Panc1 (cell line): ENCODE measurements around the gene EFNA1. TPM values are rescaled to one million over a fixed set of nuclear protein-coding genes. Genes with fewer than 3 reads are reported as not detected.

Experiments used
- ATAC-seq: fragments of 200-7000 bp; cut with Tn5 transposase; 2 replicates; pipeline ENCODE4 v1.9.1; 2020; ENCODE audit warnings: mild to moderate bottlenecking, moderate library complexity
- BruUV-seq: library from RNA; stranded (reverse); fragments of 400-500 nt; replicated peaks from 2 replicates; lab custom pipeline; 2021; lab: Mats Ljungman, UMichigan
- CTCF ChIA-PET: fragments of 300-600 bp; sonication (Branson Sonifier 250); formaldehyde crosslinking; loops from one replicate; lab custom pipeline; 2022; ENCODE audit warnings: antibody characterized with exemption; lab: Charles Lee
- POLR2A ChIA-PET: fragments of 300-600 bp; sonication (Branson Sonifier 250); formaldehyde crosslinking; loops from one replicate; lab custom pipeline; 2022; ENCODE audit warnings: antibody characterized with exemption; lab: Charles Lee
- DNase-seq: peaks from one replicate; pipeline ENCODE4 v3.0.0-alpha.2; 2010; ENCODE audit warnings: low read depth, low spot score
- H3K27ac ChIP-seq: 2 replicates; pipeline ENCODE4 v1.5.1; 2011; ENCODE audit warnings: mild to moderate bottlenecking, low read length, inconsistent platforms
- H3K27me3 ChIP-seq: fragments of 200-500 bp; sonication (Bioruptor generic); 2 replicates; pipeline ENCODE4 v1.6.0; 2014; ENCODE audit warnings: low read length, inconsistent platforms; ENCODE audit not compliant: control insufficient read depth, insufficient read depth
- H3K36me3 ChIP-seq: fragments of 200-500 bp; sonication (Bioruptor generic); 2 replicates; pipeline ENCODE4 v1.5.1; 2014; ENCODE audit warnings: inconsistent platforms, mild to moderate bottlenecking, low read length, moderate library complexity; ENCODE audit not compliant: control insufficient read depth, insufficient read depth
- H3K4me1 ChIP-seq: 2 replicates; pipeline ENCODE4 v1.5.1; 2011; ENCODE audit warnings: inconsistent platforms, mild to moderate bottlenecking, low read length, moderate library complexity; ENCODE audit not compliant: control insufficient read depth, insufficient read depth
- H3K4me3 ChIP-seq, 2 experiments: 2 replicates each; pipeline ENCODE4 v1.5.1; 2011 to 2012; ENCODE audit warnings: low read depth in 2 of 2, low read length in 2 of 2, mild to moderate bottlenecking in 2 of 2, inconsistent platforms in 1 of 2, moderate library complexity in 1 of 2
- H3K9me3 ChIP-seq: fragments of 200-500 bp; sonication (Bioruptor generic); 2 replicates; pipeline ENCODE4 v1.5.1; 2014; ENCODE audit warnings: low read depth, mild to moderate bottlenecking, inconsistent platforms, low read length, moderate library complexity; ENCODE audit not compliant: control insufficient read depth, insufficient read depth
- POLR2AphosphoS5 ChIP-seq: IDR thresholded peaks from 2 replicates; pipeline ENCODE4 v1.6.1; 2012; ENCODE audit warnings: mild to moderate bottlenecking, low read depth, low read length, moderate library complexity
- SIN3A ChIP-seq: IDR thresholded peaks from 2 replicates; pipeline ENCODE4 v1.6.1; 2012; ENCODE audit warnings: low read depth, mild to moderate bottlenecking, low read length, moderate library complexity, borderline replicate concordance; ENCODE audit not compliant: insufficient read depth
- TCF7L2 ChIP-seq: IDR thresholded peaks from 2 replicates; pipeline ENCODE4 v1.6.1; 2011; ENCODE audit warnings: mild to moderate bottlenecking, low read depth, low read length, inconsistent platforms
- in situ Hi-C: cut with HindIII; loops from 2 replicates; pipeline ENCODE4 v1.10.0; 2016; ENCODE audit warnings: low sequenced_read_pairs, low pct_unique_long_range_greater_than_20kb
- intact Hi-C: fragments of 100-400 bp; cut with micrococcal nuclease; formaldehyde crosslinking; loops from one replicate; pipeline ENCODE4 v1.10.0; 2022; ENCODE audit not compliant: unreplicated experiment
- total RNA-seq: library from RNA; stranded (reverse); gene quantifications from one replicate; pipeline ENCODE4 v1.2.1, GENCODE V29; 2021; ENCODE audit not compliant: unreplicated experiment
- TF ChIP-seq, protein P1 (sequence below): fragments of 450-650 bp; IDR thresholded peaks from 2 replicates; pipeline ENCODE4 v1.5.1; 2017; ENCODE audit warnings: mild to moderate bottlenecking
- TF ChIP-seq, protein P2 (sequence below), 2 experiments: IDR thresholded peaks; 2 replicates each; pipeline ENCODE4 v1.6.1; 2011 to 2012; ENCODE audit warnings: low read depth in 2 of 2, control low read depth in 1 of 2, low read length in 1 of 2, mild to moderate bottlenecking in 1 of 2, moderate library complexity in 1 of 2; ENCODE audit not compliant: insufficient read depth in 1 of 2

EFNA1 gene
- total RNA-seq, 1 experiment from 2014 or later, result 23.8 TPM

DNA sequence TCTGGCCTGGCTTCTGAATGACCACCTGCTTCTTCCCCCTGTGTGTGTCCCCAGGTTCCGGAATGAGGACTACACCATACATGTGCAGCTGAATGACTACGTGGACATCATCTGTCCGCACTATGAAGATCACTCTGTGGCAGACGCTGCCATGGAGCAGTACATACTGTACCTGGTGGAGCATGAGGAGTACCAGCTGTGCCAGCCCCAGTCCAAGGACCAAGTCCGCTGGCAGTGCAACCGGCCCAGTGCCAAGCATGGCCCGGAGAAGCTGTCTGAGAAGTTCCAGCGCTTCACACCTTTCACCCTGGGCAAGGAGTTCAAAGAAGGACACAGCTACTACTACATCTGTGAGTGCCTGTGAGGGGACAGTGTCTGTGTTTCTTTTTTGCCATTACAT, 3.6 kb downstream of the EFNA1 start:
- in situ Hi-C loops, result no loop called here
- ATAC-seq, result no peak
- intact Hi-C loops, result no loop called here
- ChIA-PET POLR2A (interaction anchor here (1.1 kb wide), 1 partner anchor 36 kb away, joined by 3 read pairs; no protein-coding TSS in a partner anchor), CTCF (interaction anchor here (0.5 kb wide), 1 partner anchor 291 kb away, joined by 6 read pairs; no protein-coding TSS in a partner anchor)
- Histone ChIP-seq H3K36me3 (peaks cover 3% of the 10 kb centered on the region; the same call in 1 of the 2 replicates), H3K27ac (no peak overlapping the region), H3K4me3 (no peak overlapping the region), H3K4me1 (peaks cover 49% of the 10 kb centered on the region), H3K27me3 (no peaks in the 10 kb centered on the region), H3K9me3 (no peaks in the 10 kb centered on the region)
- BruUV-seq, result no TSS peak
- DNase-seq, result no peak
- TF ChIP-seq SIN3A (no peak), POLR2AphosphoS5 (no peak), TCF7L2 (no peak)
- TF ChIP-seq, protein P1, sequence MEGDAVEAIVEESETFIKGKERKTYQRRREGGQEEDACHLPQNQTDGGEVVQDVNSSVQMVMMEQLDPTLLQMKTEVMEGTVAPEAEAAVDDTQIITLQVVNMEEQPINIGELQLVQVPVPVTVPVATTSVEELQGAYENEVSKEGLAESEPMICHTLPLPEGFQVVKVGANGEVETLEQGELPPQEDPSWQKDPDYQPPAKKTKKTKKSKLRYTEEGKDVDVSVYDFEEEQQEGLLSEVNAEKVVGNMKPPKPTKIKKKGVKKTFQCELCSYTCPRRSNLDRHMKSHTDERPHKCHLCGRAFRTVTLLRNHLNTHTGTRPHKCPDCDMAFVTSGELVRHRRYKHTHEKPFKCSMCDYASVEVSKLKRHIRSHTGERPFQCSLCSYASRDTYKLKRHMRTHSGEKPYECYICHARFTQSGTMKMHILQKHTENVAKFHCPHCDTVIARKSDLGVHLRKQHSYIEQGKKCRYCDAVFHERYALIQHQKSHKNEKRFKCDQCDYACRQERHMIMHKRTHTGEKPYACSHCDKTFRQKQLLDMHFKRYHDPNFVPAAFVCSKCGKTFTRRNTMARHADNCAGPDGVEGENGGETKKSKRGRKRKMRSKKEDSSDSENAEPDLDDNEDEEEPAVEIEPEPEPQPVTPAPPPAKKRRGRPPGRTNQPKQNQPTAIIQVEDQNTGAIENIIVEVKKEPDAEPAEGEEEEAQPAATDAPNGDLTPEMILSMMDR, result no peak
- TF ChIP-seq, protein P2, sequence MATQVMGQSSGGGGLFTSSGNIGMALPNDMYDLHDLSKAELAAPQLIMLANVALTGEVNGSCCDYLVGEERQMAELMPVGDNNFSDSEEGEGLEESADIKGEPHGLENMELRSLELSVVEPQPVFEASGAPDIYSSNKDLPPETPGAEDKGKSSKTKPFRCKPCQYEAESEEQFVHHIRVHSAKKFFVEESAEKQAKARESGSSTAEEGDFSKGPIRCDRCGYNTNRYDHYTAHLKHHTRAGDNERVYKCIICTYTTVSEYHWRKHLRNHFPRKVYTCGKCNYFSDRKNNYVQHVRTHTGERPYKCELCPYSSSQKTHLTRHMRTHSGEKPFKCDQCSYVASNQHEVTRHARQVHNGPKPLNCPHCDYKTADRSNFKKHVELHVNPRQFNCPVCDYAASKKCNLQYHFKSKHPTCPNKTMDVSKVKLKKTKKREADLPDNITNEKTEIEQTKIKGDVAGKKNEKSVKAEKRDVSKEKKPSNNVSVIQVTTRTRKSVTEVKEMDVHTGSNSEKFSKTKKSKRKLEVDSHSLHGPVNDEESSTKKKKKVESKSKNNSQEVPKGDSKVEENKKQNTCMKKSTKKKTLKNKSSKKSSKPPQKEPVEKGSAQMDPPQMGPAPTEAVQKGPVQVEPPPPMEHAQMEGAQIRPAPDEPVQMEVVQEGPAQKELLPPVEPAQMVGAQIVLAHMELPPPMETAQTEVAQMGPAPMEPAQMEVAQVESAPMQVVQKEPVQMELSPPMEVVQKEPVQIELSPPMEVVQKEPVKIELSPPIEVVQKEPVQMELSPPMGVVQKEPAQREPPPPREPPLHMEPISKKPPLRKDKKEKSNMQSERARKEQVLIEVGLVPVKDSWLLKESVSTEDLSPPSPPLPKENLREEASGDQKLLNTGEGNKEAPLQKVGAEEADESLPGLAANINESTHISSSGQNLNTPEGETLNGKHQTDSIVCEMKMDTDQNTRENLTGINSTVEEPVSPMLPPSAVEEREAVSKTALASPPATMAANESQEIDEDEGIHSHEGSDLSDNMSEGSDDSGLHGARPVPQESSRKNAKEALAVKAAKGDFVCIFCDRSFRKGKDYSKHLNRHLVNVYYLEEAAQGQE (IDR thresholded peaks at IDR 0.05; ENCODE audit: insufficient read depth in 1 of 2, low read depth in 2 of 2, low read length in 1 of 2), result no peak

DNA sequence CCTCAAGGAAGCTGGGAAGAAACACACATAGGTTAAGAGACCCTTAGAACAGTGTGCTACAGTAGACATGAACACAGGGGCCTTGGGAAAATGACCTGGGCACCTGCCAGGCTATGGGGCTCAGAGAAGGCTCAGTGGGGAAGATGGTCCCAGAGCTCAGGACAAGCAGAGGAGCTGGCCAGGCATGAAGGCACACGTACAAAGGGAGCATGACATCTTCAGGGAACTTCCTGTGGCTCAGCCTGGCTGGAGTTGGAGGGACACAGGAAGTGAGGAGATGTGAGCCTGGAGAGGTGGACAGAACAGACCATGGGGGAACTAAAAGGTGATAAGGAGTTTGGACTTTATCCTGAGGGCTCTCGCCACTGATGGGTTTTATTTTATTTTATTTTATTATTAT, 4.2 kb downstream of the EFNA1 start:
- H3K4me3 ChIP-seq, result no peak overlapping the region
- in situ Hi-C loops (no loop called here), intact Hi-C loops (no loop called here)
- no TSS peak for BruUV-seq
- POLR2A ChIA-PET, result interaction anchor here (1.1 kb wide), 1 partner anchor 36 kb away, joined by 3 read pairs; no protein-coding TSS in a partner anchor
- no peaks in the 10 kb centered on the region for H3K27me3 ChIP-seq
- peaks cover 46% of the 10 kb centered on the region for H3K4me1 ChIP-seq
- DNase-seq, result no peak
- TF ChIP-seq POLR2AphosphoS5 (no peak), TCF7L2 (no peak), SIN3A (no peak)
- TF ChIP-seq, protein P1, result no peak
- TF ChIP-seq, protein P2 (IDR thresholded peaks at IDR 0.05; ENCODE audit: insufficient read depth in 1 of 2, low read depth in 2 of 2, low read length in 1 of 2), result no peak
- no peak overlapping the region for H3K27ac ChIP-seq
- ATAC-seq, result no peak
- H3K9me3 ChIP-seq, result no peaks in the 10 kb centered on the region
- CTCF ChIA-PET, result interaction anchor here (0.5 kb wide), 1 partner anchor 291 kb away, joined by 6 read pairs; no protein-coding TSS in a partner anchor
- H3K36me3 ChIP-seq, result peaks cover 3% of the 10 kb centered on the region; the same call in 1 of the 2 replicates
